Measurements from ENCODE around the gene SMARCA2.

Gene SMARCA2

DNA sequence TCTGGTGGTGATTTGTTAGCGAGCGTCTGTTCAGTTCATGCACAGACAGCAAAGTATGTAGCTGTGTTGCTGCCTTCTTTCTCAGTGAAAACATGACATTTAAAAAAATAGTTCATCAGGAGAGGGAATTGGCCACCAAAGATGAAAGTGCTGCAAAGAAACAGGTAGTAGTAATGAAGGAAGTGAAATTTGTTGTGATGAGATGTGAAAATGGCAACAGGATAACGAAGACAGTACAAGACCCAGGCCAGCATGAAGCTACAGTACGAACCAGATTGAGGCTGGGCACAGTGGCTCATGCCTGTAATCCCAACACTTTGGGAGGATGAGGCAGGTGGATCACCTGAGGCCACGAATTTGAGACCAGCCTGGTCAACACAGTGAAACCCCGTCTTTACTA is 136.0 kb downstream of the SMARCA2 start:
- no peak for DNase-seq

DNA sequence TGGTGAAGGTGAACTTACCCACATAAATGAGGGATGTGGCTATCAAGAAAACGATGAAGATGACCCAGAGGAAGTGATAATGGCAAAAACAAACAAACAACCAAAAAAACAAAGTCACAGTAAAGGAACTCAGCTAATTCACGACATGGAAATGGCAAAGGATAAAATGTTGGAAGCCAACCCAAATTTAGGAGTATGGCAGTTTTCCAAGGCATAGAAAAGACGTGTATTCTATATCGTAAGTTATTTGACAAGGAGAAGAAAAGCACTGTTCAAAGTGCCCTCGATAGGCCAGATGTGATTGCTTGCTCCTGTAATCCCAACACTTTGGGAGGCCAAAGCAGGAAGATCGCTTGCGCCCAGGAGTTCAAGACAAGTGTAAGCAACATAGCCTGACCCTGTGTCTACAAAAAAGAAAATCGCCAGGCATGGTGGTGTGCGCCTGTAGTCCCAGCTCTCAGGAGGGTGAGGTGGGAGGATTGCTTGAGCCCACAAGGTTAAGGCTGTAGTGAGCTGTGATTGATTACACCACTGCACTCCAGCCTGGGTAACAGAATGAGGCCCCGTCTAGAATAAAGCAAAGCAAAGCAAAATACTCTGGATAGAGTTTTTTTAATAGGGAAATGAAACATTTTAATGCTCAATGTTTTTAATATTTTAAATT is 138.0 kb downstream of the SMARCA2 start:
- DNase-seq = no peak

GRCh38 chr9:2153630-2154217 is 138.6 kb downstream of the SMARCA2 start:
- no peak for DNase-seq

- no peak for DNase-seq
Observed at GRCh38 chr9:2154731-2155130, 139.6 kb downstream of the SMARCA2 start.

DNA sequence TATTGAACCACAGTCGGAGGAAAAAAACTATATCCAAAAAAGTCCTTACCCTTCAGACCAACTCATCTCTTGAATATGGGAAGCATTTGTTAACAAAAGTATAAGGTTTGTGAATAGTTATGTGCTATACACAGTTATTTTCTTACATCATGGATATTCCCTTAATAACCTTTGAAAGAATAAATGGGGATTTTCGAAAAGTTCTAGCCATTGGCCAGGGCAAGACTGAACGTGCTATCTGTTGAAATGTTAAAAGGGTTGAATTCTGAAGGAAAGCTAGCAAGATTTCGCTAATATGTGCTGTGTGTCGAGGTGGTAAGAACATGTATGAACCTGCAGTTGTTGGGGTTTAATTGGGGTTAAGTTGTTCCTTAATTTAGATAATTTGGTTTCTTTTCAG is 140.8 kb downstream of the SMARCA2 start:
- DNase-seq = no peak

DNA sequence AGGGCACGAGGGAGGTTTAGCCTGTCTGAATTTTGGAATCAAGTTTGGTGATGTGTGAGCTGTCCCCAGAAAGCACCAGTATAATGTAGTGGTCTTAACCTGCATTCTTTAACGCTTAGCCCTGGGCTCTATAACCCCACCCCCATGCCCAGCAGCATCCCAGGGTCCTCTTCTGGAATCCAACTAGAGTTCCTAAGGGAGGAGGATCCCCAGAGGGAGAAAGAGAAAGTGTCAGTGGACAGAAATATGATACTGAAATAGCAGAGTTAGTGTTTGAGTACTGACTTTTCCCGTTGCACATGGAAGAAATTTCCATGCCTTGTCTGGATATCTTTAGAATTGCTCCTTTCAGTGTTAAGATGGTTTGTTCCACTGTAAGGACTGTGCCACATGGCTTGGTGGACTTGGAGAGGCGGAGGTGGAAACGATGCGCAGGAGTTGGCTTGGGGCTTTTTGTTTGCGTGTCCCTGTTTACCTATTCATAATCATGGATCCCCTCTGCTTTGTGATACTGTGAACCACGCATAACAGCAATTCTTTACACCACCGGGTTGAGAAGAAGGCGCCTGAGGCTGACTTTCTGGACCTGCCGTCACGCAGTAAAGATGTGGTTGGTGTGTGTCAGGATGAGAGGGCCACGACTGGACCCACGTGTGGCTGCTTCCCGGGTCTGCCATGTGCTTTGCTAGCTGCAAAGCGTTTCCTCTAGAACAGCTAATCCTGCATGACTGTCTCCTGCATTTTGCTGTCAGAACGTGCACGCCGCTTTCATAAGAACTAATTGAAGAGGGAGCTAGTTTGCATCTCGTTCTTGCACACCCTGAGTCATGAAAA is 142.3 kb downstream of the SMARCA2 start:
- no peak for DNase-seq

DNA sequence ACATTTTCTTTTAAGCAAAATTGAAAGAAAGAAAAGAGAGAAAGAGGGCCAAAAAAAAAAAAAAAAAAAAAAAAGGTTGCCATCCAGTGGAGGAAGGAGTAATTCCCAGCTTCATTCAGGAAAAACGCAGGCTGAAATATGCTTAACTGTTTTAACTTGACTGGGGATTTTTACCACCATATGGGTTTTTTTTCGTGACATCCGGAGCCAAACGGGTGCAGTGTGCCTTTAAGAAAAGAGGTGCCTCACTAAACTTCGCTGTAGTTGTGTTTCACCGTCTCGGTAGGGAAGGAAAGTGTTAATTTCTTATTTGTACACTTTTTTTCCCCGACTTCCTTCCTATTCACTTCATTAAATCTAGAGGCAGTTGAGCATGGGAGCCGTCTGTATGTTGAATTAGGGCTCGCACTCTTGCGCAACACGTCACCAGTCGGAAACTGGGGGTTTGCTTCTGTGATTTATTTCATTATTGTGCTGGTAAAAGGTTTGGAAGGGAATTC is 143.0 kb downstream of the SMARCA2 start:
- DNase-seq = peak; percentile 8

DNA sequence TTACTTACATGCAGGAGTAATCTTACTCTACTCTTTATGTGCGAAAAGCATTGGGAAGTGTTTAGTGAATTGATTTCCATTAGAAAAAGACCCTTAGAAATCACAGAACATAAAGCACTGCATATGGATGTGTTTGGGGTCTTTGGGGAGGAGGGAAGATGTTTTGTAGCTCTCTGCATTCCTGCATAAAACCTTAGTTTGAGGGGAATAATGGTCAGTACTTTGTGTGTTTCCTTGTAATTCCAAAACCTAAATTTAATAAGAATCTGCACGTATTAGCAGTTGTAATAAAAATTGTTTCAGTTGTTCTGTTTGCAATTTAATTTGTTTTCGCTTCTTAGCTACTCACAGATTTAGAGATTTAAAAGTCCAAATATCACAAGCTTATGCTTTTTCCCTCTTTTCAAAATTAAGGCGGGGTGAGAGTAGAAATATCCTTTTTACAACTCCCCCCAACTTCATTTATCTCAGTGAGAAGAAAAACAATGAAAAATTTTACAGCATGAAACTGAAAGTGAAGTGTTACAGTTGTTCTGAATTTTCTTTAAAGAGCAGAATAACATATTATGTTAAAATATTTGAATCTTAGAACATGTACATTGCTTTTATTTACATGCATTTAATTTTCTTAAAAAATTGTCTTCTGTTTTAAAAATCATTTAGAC is 143.8 kb downstream of the SMARCA2 start:
- no peak for DNase-seq

- DNase-seq = no peak
Observed at GRCh38 chr9:2159521-2160454, 144.6 kb downstream of the SMARCA2 start.

- no peak for DNase-seq
Observed at GRCh38 chr9:2161661-2162060, 146.5 kb downstream of the SMARCA2 start.

GRCh38 chr9:2163231-2163885 is 148.2 kb downstream of the SMARCA2 start:
- DNase-seq = no peak

- no peak for DNase-seq
Observed at GRCh38 chr9:2164268-2164667, 149.1 kb downstream of the SMARCA2 start.

DNA sequence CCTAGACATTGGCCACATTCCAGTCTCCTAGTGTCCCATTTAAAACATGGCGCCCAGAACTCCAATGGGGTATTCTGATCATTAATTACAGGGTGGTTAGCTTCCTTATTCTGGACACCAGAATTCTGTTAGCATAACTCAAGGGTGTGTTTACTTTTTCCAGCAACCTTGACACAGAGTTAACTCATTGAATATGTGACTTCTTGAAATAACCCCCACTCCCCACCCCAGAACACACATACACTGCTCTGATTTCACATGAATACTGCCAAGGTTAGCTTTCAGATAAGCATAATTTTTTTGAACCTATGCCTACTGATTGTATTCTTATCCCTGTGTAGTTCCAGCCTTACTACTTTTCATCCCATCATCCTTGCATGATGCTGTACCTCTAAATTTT is 151.1 kb downstream of the SMARCA2 start:
- DNase-seq = no peak

DNA sequence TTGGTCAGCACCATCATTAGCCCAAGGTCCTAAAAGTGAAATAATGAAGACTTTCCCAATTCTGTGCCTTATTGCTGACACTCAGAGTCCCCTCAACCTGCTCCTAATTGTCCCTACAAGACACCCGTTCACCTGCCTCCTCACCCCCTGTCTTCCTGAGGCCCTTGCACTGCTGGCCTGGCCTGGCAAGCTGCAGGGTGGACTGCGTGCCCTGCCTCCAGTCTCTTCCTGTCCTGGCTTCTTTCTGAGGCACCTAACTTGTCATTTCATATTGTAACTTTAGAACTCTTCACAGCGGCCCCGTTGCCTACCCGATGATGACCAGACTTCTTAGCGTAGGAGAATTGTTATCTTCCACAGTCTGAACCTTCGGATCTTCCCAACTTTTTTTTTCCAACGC is 153.9 kb downstream of the SMARCA2 start:
- no peak for DNase-seq

DNA sequence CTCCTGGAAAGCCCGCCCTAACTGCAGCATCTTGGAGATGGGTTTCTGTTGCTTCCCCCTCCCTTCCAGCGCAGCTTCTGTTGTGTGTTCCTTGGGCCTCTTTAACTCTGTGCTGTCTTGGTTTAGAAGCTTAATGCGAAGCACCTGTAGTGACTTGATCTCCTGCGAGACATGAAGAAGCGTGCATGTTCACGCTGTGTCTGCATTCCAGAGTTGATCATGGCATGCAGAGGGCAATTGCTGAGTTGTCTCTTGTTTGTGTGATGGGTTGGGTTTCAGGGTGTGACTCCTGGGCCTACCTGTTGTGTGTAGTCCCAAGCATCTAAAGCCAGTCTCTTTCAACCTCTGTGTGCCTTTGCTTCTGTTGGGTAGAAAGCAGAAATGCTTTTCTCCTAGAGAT is 155.6 kb downstream of the SMARCA2 start:
- no peak for DNase-seq

- DNase-seq = no peak
Observed at GRCh38 chr9:2173170-2173569, 158.0 kb downstream of the SMARCA2 start.

GRCh38 chr9:2173861-2174260 is 158.7 kb downstream of the SMARCA2 start:
- DNase-seq = no peak

DNA sequence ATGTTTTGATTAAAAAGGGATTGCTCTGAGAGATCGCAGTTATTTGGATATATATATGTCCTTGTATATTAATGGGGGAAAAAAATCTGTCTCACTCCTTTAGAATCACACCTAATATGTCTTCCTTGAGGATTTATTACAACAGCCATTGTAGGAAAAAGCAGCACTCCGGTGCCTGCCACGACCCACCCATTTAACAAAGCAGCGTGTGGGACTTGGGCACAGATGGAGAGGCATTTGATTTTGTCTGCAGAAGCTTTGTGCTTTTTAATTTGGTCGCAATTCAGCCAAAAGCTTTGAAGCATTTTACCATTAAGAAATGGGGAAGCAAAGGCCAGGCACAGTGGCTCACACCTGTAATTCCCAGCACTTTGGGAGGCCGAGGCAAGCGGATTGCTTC is 159.2 kb downstream of the SMARCA2 start:
- DNase-seq = no peak

GRCh38 chr9:2174911-2175310 is 159.8 kb downstream of the SMARCA2 start:
- DNase-seq = no peak

- no peak for DNase-seq
Observed at GRCh38 chr9:2177121-2177520, 162.0 kb downstream of the SMARCA2 start.

- DNase-seq = no peak
Observed at GRCh38 chr9:2178034-2178734, 163.0 kb downstream of the SMARCA2 start.
